Left colon (tissue), 2 donors: ENCODE measurements around the gene CPHXL2. TPM values are rescaled to one million over a fixed set of nuclear protein-coding genes. Genes with fewer than 3 reads are reported as not detected.

Experiments used
- ATAC-seq: fragments of 200-7000 bp; cut with Tn5 transposase; one replicate; pipeline ENCODE4 v1.9.1; 2020; ENCODE audit warnings: mild to moderate bottlenecking, moderate library complexity
- DNase-seq, 2 donors: peaks; one replicate each; pipeline ENCODE4 v3.0.0-alpha.2; 2020
- intact Hi-C, 2 donors: fragments of 100-400 bp; cut with DNase I in 1 of 2; cut with micrococcal nuclease in 1 of 2; formaldehyde crosslinking; loops; one replicate each; pipeline versions ENCODE4 v1.11.2 to v1.14.0; 2022; cut with DNase I, micrococcal nuclease
- long read RNA-seq: library from polyadenylated mRNA; unstranded; transcript quantifications from one replicate; pipeline ENCODE4 v2.0.0, GENCODE V29; 2021
- total RNA-seq, 2 donors: library from RNA; stranded (reverse); fragmentation: NEBNext Ultra II Directional; extraction: Animal tissue kit (Norgen Biotek cat#: 25700); gene quantifications; one replicate each; pipeline ENCODE4 v1.2.1, GENCODE V29; 2021
- donor health status: DM: no; HTN: no; CAD: no.
- donor health status: DM: yes; HTN: yes; CAD: no.

CPHXL2 gene
- total RNA-seq = not detected
- long read RNA-seq, partial matches to known transcripts = 0 of 1 reads
- long read RNA-seq, other reads (novel, unspliced or antisense) = 1 of 1 reads

DNA sequence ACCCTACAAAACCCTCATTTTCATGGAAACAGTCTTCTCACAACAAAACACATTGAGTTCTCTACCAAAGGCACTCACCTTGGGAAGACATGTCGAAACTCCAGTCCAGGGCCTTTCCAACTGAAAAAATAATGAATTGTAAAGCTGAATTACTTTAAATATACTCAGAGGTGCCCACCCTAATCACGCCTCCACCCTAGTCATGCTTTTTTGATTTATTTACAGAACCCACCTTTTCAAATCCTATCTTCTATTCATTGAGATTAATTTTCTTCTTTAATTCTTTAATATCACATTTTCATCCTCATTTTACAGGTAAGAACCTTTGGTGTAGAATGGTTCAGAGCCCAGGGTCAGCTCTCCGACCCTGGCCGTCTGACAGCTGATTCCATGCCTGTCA is at the start of gene CPHXL2:
Gene CPHXL2 (minus strand): TSS at position 101 of the 400 bp plus-strand sequence. CDS start 10 bp downstream, at position 91.
- ATAC-seq = no peak
- intact Hi-C loops = no loop called here
- DNase-seq = no peak

DNA sequence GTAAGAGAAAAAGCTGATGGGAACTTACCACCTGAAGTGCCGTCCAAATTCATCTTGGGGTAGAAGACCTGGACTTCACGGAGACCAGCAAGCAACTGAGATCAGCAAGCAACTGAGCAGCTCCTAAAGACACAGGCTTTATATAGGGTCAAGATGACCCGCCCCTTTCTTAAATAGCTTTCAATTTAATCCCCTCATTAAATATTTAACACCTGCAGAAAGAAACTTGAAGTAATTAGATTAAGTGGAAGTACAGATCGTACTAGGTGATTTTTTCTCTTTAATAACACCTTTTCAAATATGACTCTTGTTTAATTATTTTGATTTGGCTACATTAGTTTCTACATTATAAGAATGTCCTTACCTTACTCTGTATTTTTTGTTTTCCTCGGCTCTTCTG is 49.6 kb upstream of the CPHXL2 start, which contains the start of gene CPHXL:
Gene CPHXL (minus strand): TSS at position 101 of the 400 bp plus-strand sequence. CDS start 48 bp downstream, at position 53.
- DNase-seq (no peak), ATAC-seq (no peak)
- intact Hi-C loops = no loop called here

DNA sequence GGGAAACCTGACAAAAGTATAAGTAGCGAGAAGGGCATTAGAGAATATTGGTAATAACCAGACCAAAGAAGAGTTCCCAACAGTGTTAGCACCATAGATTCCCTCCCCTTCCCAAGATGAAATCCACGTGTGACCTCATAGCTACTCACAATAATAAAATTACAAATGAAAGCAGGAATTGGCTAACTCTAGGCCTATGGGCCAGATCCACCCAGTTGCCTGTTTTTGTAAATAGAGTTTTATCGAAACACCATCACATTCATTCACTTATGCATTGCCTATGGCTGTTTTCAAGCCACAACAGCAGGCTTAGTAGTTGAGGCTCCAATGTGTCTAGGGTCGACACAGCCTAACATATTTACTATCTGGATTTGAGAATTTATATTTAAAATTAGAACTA is 41.6 kb upstream of the CPHXL2 start:
- intact Hi-C loops = no loop called here
- DNase-seq (no peak), ATAC-seq (no peak)

DNA sequence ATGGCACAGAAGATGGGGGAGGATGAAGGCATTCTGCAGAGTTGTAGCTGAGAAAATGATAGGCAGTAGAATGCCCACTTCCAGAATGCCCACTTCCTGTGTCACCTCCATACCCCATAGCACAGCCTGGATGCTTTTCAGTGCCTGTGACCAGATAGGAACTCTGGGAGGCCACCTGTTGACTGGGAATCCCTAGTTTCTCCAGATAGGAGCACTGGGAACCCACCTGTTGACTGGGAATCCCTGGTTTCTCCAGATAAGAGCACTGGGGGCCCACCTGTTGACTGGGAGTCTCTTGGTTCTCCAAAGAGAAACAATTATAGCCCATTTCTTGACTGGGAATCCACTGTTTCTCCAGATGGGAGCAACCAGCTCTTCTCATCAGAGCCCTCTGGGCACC is 37.9 kb upstream of the CPHXL2 start:
- ATAC-seq (no peak), DNase-seq (no peak)
- intact Hi-C loops = no loop called here

DNA sequence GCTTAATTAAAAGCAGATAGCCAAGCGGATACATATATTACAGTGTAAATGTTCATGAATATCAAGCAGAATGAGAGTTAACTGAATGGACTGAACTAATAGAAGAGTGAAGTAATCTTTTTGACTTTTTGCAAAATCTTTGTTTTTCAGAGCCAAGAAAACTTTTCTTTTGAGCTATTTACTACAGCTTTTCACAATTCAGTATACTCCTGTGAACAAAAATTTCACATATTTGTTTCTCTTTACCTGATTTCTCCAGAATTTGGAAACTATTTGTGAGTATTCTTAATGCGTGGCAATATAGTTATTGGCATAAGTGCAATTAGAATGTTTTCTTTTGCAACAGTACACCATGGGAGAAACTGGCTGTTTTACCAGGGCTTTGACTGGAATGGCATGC is 33.5 kb upstream of the CPHXL2 start:
- ATAC-seq = no peak
- intact Hi-C loops = no loop called here
- no peak for DNase-seq

- intact Hi-C loops = no loop called here
- DNase-seq (no peak), ATAC-seq (no peak)
These were observed 26.5 kb upstream of the CPHXL2 start for GRCh38 chr16:75703306-75703705.

- ATAC-seq = no peak
- intact Hi-C loops = no loop called here
- DNase-seq = no peak
These were observed 25.4 kb upstream of the CPHXL2 start for GRCh38 chr16:75702242-75702641.

DNA sequence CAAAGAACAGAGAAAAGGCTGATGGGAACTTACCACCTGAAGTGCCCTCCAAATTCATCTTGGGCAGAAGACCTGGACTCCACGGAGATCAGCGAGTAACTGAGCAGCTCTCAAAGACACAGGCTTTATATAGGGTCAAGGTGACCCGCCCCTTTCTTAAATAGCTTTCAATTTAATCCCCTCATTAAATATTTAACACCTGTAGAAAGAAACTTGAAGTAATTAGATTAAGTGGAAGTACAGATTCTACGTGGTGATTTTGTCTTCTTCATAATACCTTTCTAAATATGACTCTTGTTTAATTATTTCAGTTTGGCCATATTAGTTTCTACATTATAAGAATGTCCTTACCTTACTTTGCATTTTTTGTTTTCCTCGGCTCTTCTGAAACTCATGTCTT is 24.6 kb upstream of the CPHXL2 start, which contains the start of gene DUXB:
Gene DUXB (minus strand): TSS at position 101 of the 400 bp plus-strand sequence. CDS start 43 bp downstream, at position 58.
- no peak for ATAC-seq
- intact Hi-C loops = no loop called here
- no peak for DNase-seq

- ATAC-seq (no peak), DNase-seq (no peak)
- intact Hi-C loops = no loop called here
These were observed 20.8 kb upstream of the CPHXL2 start for GRCh38 chr16:75697571-75697970.

DNA sequence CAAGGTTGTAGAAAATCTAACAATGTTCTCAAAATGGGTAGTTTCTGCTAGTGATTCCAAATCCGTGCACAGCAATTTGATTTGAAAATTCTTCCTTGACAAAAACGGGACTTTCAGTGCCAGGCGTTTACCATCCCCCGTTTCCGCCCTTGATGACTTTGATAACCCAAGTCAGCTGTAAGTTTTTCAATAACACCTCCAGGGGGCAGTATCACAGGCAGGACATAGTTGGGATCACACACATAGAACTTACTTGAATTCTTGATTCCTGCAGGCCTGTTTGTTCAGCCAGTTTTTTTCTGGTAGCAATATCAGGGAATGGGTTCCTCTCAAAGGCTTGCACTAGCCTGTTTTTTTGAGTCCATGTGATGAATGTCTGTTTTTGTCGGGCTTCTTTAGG is 18.9 kb upstream of the CPHXL2 start:
- ATAC-seq (no peak), DNase-seq (no peak)
- intact Hi-C loops = no loop called here

DNA sequence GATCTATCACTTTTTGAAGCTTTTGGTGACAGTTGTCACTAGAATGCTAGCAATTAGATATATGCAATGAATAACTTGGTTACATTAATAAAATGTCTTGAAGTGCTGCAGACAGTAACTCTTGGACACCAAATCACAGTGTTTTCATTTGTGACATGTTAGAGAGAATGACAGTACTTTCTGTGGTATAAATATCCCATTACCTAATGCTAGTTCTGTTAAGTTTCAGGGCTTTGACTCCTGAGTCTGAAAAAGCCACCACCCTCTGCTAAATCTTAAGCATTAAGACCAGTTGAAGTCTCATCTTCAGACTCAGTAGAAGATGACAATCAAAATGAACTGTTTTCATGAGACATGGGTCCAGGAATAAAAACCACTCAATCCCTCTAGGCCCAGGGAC is 10.6 kb upstream of the CPHXL2 start:
- ATAC-seq = no peak
- no peak for DNase-seq
- intact Hi-C loops = no loop called here

GRCh38 chr16:75682308-75682707 is 5.5 kb upstream of the CPHXL2 start:
- no peak for DNase-seq
- intact Hi-C loops = no loop called here
- no peak for ATAC-seq

DNA sequence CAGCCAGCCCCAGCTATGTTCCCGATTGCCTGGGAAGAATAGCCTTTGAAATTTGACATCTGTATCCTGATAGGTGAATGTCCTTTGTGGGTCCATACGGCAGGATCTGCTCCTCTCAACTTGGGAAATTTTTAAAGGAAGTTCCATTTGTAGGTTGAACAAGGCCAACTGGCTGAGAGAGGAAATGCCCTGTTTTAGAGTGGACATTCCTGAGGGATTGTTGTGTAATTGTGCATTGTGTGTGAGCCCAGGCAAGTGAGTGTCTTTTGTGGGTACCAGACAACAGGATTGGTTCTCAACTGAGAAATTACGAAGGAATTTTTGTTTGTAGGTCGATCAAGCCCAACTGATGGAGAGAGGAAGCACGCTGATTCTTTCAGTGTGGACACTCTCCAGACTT is 2.6 kb upstream of the CPHXL2 start:
- ATAC-seq (no peak), DNase-seq (no peak)
- intact Hi-C loops = no loop called here

- intact Hi-C loops = no loop called here
- ATAC-seq (no peak), DNase-seq (no peak)
These were observed 9.3 kb downstream of the CPHXL2 start for GRCh38 chr16:75667503-75667902.

GRCh38 chr16:75660726-75661302 is 16.0 kb downstream of the CPHXL2 start:
- DNase-seq = no peak
- no peak for ATAC-seq
- intact Hi-C loops = no loop called here

DNA sequence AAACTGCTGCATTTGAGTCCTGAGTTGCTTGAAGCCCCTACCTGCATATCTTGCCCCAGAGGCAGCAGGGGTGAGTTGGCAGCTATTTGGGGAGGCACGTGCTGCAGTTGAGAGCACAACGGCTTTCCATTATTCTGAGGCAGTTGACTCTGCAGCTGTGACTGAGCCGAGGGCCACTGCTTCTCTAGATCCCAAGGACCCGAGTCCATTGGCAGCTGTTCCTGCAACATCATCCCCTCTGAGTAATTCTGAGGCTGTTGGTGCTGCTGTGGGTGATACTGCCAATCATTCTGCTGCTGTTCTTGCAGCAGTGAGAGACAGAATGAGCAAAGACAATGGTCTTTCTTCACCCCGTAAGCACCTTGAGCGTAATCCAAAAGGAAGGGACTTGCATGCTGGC is 16.5 kb downstream of the CPHXL2 start:
- intact Hi-C loops = no loop called here
- no peak for ATAC-seq
- DNase-seq = no peak

GRCh38 chr16:75658175-75658574 is 18.6 kb downstream of the CPHXL2 start:
- intact Hi-C loops = no loop called here
- ATAC-seq (no peak), DNase-seq (no peak)

DNA sequence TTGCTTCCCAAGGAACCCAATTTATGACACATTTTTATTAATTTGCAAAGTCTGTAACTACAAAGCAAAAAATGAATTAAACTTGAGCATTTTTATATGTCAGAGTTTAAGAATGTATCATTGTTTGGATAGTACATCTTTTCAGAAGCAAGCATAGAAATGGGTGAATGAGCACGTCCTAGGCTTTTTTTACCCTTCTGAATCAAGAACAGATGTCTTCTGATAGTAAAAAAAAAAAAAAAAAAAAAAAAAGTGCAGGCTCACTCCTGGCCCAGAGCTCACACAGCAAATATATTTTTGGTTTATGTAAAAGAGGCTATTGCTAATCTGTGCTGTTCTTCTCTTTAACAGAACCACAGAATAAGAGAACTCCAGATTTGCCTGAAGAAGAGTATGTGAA is 22.9 kb downstream of the CPHXL2 start:
- intact Hi-C loops = no loop called here
- ATAC-seq = no peak
- DNase-seq = no peak

- ATAC-seq (peak; percentile 68), DNase-seq (peak; percentile 83 to 94)
- intact Hi-C loops = no loop called here
These were observed 28.3 kb downstream of the CPHXL2 start for GRCh38 chr16:75648265-75649076.

- ATAC-seq (peak; percentile 95), DNase-seq (peak; percentile 93 to 95)
- intact Hi-C loops = no loop called here
These were observed 29.1 kb downstream of the CPHXL2 start, which contains the start of the genes KARS1 and TERF2IP for GRCh38 chr16:75647492-75648264. Gene KARS1 (minus strand): TSS chr16:75647665. CDS start chr16:75647639, 26 bp downstream. Gene TERF2IP (plus strand): TSS chr16:75647773. CDS start chr16:75647883, 110 bp downstream.
